HG02623 (cell line): ENCODE measurements around the gene CD72.
A peak's percentile ranks its signal among the peaks of the same experiment; 100 is the strongest.
"Not testable (repeated sequence)": the region's sequence is repeated elsewhere in the genome, so short reads cannot be mapped to it uniquely, and the experiment has no call there.

Source experiments
- ATAC-seq: cut with Tn5 transposase; IDR thresholded peaks from one replicate; pipeline ENCODE4 v1.9.1; 2021; ENCODE audit warnings: moderate library complexity; ENCODE audit not compliant: unreplicated experiment

Gene CD72

DNA sequence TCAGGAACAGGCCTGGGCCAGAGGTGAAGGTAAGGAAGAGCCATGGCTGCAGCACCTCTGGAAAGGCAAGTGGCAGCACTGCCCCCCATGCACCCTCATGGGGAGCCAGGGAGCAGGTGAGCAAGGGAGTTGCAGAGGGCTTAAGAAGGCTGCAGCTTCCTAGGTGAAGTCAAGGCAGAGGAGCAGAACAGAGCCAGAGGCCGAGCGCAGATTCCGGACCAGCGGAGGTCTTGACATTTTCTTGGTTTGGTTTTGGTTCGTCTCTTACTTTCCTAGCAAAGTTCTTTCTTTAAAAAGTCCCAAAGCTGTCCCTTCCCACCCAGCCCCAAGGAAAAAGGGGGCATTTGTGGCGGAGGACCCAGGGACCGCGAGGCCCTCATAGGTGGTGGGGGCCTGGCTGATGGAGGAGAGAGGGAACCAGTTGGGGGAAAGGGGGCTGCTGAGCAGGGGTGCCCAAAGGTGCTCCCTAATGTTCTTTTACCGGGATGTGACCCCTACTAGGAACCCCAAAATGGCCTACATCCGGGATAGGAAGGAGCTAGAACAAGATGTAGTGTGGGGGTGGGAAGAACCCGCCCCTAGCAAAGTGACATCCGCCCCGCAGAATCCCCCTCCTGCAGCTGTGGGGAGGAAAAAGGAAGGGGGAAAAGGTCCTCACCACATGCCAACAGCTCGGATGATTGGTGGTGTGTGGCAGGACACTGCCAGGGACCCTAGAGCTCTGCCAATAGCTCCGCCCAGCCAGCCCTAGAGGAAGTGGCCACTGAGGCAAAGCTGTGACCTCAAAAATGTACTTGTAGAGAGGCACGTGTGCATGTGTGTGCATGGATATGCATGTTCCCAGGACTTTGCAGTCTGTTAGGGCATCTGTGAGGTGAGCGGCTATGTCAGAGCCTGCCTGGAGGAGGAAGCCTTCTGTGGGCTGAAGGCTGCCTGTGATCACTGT is 914 bp upstream of the CD72 start:
- ATAC-seq = peak; percentile 34

DNA sequence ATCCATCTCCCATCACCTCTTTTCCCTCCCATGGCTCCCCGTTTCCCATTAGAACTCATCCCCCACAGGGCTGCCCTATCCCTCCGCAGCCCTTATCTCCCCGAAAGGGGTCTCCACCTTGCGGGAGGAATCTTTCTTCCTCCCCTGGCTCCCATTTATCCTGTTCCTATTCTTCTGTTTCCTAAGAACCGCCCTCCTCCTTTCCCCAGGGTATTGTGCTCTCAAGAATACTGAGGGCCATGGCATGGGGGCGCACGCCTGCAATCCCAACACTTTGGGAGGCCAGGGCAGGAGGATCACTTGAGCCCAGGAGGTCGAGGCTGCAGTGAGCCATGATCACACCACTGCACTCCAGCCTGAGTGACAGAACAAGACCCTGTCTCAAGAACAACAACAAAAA is 665 bp downstream of the CD72 start:
- no peak for ATAC-seq

DNA sequence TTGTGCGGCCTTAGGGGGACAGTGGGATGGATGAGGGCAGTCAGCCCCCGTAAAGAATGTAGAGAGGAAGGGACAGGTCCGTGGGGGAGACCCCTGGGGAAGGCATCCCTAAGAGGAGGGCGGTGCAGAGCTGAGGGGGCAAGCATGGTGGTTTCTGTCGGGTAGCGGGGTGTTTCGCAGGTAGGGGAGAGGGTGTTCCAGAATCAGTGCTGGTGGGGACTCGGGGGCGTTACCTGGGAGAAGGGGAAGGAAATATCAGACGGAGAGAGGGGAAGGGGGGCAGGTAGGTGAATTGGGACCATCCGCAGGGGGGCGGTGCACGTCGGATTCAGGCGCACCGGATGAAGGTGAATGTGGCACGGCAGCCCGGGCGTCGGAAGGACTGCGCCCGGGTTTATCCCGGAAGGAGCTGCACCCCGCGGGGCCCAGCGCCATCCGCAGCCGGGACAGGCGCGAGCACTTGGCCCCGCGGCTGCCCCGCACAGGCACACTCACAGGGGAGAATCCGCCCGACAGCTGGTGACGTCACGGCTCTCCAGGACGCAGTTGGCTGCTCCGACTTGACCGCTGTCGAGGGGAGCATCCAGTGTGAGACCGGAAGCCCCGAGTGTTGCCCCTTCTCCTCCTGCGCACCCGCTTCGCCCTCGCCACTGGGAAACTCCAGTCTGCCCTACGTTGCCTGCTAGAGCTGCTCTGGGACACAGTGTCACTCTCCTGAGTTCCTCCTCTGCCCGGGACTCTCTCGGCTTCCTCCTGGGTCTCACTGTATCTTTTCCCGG is 1.3 kb downstream of the CD72 start:
- ATAC-seq = peak; percentile 37

DNA sequence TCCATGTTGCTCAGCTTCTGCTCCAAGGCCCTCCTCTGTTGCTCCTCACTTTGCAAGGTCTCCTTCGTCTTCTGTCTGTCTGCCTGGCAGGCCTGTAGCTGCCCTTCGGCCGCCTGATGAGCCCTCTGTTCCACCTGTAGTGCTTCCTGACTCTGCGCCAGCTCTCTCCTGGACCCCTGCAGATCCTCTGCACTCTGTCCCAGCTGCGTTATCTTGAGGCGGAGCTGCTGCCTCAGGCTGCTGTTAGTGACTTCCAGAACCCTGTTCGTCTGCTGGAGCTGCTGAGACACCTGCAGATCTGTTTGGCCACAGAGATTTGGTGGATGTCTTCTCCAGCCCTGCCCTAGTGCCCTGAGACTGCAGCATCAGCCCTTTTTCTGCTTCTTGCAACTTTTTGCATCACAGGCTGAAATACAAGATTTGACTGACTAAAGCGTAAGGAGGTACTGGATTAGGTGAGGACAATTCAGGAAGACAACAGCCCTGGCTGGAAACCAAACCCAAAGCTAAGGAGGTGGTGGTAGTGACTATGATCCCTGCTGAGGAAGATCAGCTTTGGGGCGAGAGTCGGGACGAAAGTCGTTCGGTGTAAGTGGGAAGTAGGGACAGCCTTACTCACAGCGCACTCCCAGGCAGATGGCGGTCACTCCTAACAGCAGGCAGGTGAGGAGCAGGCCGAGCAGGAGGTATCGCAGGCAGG is 2.1 kb downstream of the CD72 start:
- ATAC-seq = no peak

DNA sequence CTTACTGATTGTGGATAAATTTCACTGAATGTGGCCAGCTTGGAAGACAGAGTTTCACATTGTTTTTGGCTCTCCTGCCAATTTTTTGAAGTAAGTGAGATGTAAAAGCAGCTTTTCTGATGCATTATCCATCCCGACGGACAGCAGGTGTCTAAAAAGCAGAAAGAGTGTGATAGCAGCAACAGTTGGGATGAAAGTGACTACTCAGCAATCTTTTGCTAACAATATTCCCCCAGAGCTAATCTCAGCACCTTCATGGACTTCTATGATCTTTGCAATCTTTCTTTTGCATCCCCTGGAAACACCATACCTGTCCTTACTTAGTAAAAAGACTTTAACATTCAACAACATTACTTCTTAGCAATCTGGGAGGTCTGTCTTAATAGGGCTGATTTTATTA is 5.4 kb downstream of the CD72 start:
- ATAC-seq = no peak

DNA sequence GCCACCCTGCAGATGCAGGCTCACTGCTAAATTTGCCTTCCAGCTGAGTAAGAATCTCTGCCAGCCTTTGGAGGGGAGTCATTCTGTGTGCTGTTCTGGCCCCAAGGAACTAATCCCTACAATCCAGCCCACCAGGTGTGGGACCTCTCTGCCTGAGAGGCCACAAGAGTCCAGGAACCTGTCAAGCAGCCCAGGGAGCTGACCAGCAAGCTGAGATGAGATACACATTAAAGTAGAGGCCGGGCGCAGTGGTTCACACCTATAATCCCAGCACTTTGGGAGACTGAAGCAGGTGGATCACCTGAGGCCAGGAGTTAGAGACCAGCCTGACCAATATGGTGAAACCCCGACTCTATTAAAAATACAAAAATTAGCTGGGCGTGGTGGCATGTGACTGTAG is 6.1 kb downstream of the CD72 start:
- not testable (repeated sequence) for ATAC-seq

DNA sequence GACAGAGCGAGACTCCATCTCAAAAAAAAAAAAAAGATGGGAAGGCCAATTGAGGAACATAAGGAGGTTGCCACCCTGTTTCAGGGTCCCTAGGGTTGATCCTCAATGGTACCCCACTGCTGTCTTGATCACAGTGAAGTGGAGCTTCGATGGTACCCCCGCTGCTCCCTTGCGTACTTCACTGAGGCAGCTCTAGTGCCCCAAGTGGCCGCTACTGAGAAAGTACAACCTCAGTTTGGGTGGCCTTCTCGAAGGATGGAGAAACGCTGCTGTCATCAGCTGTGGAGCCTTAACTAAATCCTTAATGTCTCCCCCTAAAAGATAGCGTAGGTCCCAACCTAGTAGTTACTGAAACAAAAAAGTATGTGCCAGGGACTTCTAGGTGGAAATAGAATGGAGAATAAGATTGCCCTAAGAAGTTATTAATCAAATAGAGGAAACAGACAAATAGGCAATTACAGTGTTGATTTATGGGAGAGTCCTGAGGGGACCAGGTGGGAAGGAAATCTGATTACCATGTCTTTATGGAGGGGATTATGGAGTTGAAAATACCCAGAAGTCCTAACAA is 6.9 kb downstream of the CD72 start:
- peak; percentile 43 for ATAC-seq

DNA sequence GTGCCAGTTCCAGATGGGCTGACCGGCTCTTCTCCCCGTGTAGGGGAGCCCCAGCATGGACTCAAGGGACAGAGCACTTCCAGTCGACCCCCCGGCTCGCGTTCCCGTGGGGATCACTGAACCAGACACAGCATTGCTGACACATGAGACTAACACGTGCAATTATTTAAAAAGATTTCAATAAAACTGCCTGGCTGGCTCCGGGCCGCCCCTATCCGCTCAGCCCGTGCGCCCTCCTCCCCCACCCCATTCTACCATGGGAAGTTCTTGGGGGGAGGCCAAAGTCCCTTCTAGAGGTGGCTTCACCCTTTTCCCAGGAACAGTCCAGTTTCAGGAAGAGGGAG is 8.4 kb downstream of the CD72 start:
- ATAC-seq = no peak

DNA sequence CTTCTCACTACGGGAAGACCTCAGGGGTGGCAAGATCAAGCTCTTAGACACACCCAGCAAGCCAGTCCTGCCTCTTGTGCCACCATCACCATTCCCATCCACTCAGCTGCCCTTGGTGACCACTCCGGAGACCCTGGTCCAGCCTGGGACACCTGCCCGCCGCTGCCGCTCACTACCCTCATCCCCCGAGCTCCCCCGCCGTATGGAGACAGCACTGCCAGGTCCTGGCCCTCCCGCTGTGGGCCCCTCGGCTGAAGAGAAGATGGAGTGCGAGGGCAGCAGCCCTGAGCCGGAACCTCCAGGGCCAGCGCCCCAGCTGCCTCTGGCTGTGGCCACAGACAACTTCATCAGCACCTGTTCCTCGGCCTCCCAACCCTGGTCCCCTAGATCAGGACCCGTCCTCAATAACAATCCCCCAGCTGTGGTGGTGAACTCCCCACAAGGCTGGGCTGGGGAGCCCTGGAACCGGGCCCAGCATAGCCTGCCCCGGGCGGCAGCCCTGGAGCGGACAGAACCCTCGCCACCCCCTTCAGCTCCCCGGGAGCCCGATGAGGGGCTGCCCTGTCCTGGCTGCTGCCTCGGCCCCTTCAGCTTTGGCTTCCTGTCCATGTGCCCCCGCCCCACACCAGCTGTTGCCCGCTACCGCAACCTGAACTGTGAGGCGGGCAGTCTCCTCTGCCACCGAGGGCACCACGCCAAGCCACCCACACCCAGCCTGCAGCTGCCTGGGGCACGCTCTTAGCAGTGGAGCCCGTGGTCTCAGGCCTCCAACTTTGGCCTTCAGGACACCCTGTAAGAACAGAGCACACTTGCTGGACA is 9.0 kb downstream of the CD72 start:
- ATAC-seq = no peak

DNA sequence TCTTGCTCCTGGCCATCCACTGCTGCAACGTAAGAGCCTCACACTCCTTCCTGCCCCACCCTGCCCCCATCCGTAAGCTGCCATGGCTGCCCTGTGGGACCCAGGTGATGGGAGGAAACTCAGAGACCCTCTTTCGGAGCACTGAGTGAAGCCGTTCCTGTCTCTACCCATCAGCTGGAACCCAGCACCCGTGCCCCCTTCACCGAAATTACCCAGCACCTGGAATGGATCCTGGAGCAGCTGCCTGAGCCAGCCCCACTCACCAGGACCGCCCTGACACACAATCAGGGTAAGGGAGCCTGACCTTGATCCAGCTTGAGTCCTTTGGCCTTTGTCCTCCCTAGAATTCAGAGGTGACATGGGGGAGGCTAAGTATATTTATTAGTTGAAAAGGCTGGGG is 10.0 kb downstream of the CD72 start:
- ATAC-seq = no peak

DNA sequence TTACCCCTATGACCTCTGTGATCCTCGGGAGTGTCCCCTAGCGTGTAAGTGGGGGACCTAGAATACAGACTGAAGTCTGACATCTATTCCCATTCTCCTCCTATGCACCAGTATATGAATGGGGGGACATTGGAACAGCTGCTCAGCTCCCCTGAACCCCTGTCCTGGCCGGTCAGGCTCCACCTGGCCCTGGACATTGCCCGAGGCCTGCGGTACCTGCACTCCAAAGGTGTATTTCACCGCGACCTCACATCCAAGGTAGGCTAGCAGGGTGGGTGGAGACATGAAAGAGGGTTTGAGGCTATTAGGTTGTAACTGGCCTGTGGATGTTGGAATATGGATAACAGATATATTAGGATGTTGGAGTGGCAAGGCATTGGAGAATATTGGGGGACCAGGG is 11.5 kb downstream of the CD72 start:
- no peak for ATAC-seq

DNA sequence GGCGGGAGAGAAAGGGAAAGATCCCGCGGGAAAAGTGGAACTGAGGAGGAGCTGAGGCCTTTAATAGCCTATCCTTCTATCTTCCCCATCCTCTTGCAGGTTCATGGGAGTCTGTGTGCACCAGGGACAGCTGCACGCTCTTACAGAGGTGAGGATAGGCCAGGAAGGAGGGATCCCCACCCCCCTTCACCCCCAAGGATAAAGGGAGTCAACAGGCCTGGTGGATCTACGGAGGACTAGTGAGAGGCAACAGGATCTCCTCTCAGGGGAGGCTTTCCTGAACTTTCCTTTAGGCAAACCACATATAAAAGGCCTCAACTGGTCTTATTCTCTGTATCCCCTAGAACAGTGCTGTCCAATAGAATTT is 12.1 kb downstream of the CD72 start:
- ATAC-seq = no peak

DNA sequence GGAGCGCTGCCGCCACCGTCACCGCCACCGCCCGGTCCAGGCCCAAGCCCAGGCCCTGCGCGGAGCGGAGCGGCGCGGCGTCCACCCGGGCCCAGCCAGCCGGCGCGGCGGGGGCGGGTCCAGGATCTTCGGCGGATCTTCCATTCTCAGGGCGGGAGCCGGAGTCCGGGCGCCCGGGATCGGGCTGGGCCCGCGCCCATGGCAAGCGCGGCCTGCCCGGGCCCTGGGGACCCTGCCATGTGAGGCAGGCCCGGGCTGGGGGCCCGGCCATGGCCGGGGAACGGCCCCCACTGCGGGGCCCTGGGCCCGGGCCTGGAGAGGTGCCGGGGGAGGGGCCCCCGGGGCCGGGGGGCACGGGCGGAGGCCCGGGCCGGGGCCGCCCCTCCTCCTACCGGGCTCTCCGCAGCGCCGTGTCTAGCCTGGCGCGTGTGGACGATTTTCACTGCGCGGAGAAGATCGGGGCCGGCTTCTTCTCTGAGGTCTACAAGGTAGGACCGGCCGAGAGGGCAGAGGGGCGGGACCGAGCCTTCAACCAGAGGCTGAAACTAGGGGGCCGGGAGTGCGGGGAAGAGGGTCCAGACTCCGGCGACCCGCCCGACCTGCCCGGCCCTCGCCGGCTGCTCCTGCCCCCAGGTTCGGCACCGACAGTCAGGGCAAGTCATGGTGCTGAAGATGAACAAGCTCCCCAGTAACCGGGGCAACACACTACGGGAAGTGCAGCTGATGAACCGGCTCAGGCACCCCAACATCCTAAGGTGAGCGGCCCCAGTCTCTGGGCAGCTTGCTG is 12.7 kb downstream of the CD72 start:
- ATAC-seq = no peak

DNA sequence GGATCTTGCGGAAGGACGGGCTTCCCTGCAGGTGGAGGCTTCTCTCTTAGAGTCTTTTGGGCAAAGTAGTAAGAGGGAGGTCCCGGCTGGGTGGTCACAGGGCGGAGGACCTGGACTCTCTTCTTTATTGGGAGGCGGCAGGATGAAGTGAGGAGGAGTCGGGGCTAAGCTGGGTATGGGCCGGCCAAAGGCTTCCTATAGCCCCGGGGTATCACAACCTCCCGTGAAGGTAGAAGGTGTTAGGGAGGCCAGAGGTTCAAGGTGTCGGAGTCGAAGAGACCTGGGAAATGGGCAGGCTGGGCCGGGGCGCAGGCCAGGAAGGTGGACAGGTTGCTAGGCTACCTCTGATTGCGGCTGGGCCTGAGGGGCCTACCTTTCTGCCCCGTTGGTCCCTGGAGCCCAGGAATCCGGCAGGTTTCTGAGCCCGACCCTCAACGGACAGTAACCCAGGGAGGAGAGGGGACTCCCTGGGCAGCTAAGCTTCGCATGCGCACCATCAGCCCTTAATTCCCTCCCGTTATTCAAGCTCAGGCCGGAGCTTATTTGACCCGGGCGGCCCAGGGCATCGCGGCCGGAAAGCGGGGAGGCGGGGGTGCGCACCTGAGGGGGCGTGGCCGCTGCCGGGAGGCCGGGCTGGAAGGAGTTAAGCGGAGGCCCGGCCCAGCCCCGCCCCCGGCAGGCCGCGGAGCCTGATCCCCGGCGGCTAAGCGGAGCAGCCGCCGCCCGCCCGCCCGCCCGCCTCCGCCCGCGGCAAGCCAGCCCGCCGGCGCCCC is 13.4 kb downstream of the CD72 start, which contains the start of gene TESK1:
Gene TESK1 (plus strand): TSS at position 685 of the 773 bp plus-strand sequence. CDS start 358 bp downstream, outside the sequence.
- ATAC-seq = peak; percentile 33

DNA sequence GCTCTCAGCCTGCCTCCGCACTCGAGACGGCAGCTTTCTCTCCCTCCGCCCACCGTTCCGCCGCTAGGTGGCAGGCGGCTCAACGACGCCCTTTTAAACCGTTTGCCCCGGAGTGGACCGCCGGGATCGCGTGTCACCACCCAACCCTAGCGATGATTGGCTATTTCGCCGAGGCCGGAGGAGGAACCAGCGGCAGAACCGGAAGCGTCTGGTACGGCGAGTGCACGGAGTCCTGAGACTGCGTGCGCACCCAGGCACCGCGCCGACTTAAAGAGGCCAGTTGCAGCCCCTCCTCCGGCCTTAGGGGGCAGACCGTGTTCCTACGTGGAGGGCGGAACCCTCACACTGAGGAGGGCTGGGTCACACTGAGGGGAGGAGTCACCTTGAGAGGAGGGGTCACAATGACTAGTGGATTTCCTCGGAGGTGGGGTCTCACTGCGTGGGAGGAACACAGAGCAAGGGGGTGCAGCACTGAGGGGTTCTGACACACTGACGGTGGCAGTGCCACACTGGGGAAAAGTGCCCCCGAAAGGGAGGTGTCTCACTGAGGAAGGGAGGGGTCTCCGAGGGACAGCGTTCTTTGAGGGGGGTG is 14.1 kb downstream of the CD72 start:
- peak; percentile 84 for ATAC-seq

DNA sequence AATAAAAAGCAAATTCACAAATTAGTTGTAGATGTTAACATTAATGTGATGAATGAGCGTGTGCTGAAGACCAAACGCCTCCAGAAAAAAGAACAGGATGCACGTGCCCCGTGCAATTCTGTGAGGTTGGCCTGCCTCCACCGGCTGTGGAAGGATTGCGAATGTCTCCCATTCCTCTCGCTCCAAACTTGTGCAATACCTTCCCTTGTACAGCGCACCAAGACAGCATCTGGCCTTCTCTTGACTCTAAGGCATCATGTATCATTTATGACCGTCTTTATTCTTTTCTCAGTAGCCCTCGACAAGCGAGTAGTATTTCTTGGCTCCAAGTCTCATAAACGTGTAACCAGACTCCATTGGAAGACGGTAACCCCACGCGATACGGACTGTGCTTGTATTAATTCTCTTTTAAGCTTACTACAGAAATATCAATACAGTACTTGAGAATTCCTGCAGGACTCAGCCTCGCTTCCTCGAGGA is 14.7 kb downstream of the CD72 start:
- no peak for ATAC-seq

DNA sequence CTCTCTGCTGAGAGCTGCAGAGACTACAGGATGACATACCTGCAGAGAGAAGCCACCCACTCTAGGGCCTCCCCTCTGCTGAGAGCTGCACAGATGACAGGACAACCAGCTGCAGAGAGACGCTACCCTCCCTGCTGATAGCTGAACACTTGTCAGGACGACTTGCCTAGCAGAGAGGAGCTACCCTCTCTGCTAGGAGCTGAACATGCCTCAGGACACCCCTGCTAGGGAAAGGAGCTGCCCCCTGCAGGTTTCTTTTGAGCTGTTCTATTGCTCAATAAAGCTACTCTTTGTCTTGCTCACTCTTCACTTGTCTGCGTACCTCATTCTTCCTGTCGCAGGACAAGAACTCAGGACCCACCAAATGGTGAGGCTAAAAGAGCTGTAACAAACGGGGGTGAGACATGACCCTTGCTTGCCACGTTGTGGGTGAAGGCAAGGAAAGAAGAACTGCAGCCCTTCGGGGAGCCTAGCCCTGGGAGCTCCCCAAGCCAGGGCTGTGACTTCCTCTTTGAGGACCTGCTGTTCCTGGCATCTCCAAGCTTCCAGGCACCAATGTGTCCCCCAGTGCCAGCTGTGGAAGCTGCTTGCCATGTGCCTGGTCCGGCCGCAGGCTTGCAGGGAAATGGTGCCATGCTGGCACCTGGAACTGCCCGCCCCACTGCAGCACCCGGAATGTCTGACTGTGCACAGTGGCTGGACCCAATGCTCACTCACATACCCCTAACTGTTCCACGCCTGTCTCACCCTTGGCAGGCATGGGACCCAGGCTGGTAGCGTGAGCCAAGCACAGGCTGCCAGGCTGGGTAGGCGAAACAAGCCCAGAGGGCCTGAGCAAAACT is 18.2 kb downstream of the CD72 start:
- ATAC-seq = no peak
